NCI-H82 treated with DMSO at 0.1 percent for 48 hours (cell line): Measurements from ENCODE around the gene SOX15.
"Not testable (repeated sequence)": the region's sequence is repeated elsewhere in the genome, so short reads cannot be mapped to it uniquely, and the experiment has no call there.

ENCODE experiments used
- DNase-seq: peaks from one replicate; lab custom pipeline; 2025; ENCODE audit not compliant: unreplicated experiment; lab: John Stamatoyannopoulos, UW

SOX15 gene

DNA sequence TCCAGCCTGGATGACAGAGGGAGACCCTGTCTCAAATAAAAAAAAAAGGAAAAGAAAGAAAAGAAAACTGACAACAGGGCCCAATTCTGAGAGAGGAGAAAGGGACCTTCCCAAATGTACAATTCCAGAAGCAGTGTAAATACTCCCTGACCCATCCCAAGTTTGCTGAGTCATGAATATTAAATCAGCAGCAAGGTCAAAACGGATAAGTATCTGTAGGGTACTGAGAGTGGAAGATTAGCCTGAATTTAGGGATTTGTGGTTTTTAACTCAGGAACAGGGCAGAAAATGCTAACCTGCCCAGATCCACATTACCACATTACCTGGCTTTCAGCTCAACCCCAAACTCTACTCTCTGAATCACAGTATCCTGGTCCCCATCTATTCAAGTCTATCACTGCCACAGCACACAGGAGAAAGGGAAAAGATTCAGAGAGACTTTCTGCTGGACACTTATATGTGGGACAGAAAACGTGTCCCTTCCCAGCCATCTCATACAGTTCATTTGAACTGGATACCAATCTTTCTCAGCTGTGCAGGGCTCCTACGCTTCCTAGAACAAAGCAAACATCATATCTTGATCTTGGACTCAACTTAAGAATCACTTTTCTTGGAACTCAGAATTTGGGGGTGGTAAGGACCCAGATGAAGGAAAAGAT lies 21.9 kb upstream of the SOX15 start:
- no peak for DNase-seq

- no peak for DNase-seq
These were observed 20.7 kb upstream of the SOX15 start for GRCh38 chr17:7610641-7611040.

DNA sequence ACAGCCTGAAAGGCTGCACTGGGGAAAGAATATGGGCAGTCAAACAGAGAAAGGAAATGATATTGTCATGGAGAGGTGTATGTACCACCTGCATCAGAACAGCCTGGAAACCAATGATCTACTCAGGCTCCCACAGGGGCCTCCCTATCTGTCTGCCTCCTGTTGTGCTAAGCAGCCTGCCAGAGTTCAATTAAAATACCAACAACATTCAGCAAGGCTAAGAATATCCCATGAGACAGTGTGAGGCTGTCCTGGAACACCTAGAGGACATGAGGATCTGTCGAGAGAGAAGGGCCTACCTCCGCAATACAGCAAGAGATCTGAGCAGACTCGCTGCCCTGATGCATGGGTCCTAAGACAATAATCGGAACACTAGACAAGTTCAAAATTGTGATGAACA lies 16.4 kb upstream of the SOX15 start:
- DNase-seq, result no peak

GRCh38 chr17:7597561-7597960 lies 7.7 kb upstream of the SOX15 start:
- not testable (repeated sequence) for DNase-seq

DNA sequence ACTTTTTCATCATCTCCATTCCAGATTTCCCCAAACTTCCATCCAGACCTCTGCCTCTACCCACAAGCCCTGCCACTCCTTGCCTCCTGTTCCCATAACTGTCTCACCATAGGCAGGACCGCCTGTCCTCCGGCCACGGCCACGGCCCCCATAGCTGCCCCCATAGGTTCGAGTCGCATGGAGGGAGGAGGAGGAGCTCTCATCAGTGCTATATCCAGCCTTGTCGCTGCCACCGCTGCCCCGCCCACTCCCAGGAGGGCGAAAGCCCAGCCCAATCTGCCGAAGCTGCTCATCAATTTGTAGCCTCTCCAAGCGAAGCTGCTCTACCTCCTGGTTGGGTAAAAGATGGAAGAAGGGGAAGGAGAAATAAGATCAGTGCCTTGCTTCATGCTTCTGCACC lies 3.4 kb upstream of the SOX15 start:
- DNase-seq, result no peak

DNA sequence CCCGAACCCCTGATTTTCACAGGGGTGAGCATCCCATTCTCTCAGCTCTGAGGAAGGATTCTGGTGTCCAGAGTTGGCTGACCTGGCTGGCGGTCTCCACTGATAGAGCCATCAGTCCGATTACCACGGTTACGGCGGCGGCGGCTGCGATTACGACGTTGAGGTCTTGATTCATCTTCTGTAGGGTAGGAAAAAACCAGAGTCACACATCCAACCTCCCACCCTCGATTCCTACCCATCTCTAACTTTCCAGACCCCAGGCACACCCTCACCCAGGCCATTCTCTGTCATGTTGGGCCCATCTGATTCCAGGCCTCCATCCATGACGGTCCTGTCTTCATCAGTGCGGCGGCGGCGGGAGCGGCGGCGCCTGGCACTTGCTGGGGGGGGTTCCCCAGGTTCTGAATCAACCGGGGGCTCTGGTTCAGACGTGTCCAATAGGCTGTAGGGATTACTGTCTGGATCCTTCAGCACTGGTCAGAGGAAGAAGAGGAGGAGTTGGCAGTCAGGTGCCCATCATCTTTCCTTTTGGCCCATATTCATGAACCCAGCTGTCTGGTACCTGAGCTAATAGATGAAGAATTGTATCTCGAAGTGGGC lies 2.6 kb upstream of the SOX15 start:
- DNase-seq, result no peak

DNA sequence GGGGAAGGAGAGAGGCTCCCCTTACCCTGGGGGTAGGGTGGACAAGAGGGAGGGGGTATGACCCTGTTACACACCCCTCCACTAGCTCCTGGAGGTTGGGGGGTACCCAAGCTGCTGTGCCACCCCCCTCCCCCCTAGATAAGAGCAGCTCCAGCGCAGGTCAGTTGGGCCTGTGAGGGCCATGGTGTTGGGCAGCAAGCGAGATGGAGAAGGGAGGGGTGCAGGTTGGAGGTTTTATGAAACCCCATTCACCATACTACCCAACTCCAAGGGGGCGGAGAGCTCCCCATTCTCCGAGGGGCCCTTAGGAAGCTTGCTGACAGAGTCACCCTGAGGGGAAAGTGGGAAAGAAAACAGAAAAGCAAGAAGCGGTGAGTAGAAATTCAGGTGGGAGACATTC lies 1.7 kb upstream of the SOX15 start:
- no peak for DNase-seq

DNA sequence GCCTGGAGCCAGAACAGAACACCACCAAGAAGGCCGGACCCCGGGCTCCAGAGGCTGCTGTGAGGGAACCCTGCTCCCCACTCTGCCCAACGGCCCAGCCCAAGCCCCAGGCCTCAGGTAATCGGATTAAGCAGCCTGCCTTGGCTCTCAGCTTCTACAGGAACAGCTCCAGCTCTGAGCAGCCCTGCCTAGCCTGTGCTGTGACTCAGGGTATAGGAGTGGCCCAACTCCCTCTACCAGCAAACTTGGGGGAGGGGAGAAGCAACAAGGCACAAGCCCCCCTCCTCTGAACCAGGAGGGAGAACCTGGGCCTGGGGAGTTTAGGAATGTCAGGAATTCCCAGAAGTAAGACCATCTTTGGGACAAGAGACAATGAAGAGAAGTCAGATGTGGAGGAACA lies 849 bp upstream of the SOX15 start:
- peak; percentile 75 for DNase-seq

DNA sequence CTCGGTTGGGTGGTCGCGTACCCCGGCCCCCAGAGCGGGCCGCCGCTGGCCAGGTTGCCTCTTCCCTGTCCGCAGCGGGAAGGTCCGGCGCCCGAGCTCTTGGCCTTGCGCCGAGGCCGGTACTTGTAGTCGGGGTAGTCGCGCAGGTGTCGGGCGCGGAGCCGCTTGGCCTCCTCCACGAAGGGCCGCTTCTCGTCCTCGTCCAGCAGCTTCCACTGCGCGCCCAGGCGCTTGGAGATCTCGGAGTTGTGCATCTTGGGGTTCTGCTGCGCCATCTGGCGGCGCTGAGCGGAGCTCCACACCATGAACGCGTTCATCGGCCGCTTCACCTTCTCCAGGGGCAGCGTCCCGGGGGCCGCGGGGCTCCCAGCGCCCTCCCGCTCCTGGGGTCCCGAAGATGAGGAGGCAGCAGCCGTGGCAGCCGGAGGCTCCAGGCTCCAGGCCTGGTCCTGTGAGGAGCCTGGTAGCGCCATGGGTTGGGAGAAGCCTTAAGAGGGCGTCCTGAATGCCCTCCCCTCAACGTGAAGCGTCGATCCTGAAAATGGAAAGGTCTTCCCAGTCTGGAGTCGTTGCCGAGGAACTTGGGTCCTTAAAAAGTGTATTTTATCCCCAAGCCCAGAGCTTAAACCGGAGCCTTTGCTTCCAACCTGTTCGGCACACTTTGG lies 558 bp downstream of the SOX15 start:
- DNase-seq, result peak; percentile 59

DNA sequence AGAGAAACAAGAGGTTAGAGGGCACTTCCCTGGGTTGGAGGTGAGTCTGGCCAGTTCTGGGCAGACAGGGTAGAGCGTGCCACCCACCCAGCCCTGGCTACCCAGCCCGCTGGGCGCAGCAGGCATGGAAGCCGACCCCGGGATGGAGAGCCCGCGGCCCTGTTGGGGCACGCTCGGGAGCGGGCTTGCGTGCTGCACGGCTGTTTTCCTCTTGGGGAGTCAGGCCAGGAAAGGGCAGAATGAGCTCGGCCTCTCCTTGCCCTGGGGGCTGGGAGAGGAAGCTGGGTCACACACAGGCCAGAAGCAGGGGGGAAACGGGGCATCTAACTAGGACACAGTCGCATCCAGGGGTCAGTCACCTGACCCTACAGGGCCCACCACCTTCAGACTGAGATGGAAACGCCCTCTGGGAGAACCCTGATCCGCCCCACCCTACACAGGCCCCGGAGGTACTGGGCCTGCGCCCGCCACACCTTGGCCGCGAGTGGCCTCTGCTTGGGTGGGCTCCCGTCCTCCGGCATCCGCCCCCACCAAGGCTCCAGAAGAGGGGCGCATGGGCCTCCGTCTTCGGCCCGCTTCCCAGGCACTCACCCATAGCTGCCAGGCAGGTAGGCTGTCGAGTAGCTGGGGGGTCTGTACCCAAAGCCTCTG lies 1.2 kb downstream of the SOX15 start:
- DNase-seq, result no peak

GRCh38 chr17:7587420-7588151 lies 2.3 kb downstream of the SOX15 start:
- no peak for DNase-seq

GRCh38 chr17:7586673-7587419 lies 3.0 kb downstream of the SOX15 start:
- DNase-seq, result no peak

DNA sequence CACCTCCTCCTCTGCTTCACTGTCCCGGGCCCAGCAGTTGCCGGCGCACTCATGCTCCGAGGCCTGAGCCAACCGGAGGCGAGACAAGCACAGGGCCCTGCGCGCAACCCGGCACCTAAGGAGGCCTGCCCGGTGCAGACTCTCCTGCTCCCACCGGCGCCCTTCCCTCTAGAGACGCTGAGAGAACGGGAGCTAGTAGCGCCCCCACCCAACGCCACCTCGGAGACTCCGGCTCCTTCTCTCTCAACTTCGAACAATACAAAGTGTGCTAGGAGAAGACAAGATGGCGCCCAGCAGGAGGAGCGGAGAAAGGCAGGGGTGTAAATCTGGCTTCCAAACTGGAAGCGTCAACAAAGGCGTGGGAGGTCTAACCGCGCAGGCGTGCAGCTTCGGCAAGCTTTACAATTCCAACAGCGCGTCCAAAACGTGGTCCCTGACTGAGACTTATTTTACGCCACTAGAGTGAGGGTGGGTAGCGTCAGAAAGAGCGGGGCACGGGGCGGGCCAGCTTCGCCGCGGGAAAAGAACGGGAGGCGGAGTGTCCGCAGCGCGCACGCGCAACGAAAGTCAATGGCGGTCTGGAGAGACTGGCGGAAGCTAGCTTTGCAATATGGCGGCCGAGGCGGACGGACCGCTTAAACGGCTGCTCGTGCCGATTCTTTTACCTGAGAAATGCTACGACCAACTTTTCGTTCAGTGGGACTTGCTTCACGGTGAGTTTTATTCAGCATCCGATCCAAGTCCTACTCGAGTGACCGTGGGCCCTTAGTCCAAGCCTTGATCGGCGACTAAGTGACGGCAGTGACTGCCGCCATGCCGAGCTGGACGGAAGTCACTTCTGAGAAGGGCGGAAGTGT lies 6.4 kb downstream of the SOX15 start, which contains the start of gene MPDU1:
Gene MPDU1 (plus strand): TSS at position 600 of the 857 bp plus-strand sequence. CDS start 11 bp downstream, at position 611.
- DNase-seq, result peak; percentile 98

DNA sequence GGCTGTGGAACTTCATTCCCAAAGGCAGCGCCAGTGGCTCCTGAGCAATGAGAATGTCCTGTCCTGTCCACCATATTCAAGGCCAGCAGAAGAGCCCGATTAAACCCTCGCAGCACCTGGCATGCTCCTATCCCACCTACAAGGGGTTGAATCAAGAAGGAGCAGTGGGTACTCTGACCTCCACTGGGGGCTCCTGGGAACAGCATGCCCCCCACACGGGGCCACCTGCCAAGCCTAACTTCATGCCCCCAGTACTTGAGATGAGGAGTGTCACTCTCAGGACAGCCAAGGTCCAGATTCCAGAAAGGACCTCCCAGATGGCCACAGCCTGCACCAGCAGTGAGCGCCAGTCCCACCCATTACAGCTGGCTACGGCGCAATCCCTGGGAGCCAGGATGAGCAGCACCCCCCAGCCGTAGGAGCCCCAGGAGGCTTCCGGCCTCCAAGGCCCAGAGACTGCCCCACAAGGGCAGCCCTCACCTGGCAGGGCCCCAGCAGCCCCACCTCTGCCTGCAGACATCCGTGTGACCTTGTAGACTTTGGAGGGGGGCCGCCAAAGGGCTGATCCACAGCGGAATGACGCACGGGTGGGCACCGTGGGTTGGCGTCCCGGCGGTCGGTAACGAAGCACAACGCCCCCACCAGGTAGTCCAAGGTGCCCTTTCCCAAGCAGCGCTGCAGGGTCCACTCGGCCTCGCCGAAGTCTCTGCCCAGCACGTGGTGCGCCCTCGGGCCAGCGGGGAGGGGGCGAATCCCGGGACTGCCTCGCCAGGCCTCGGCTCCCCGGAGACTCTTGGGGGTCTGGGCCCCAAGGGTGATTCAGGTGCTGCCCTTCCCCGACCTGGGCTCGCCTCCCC lies 7.3 kb downstream of the SOX15 start:
- DNase-seq, result no peak

DNA sequence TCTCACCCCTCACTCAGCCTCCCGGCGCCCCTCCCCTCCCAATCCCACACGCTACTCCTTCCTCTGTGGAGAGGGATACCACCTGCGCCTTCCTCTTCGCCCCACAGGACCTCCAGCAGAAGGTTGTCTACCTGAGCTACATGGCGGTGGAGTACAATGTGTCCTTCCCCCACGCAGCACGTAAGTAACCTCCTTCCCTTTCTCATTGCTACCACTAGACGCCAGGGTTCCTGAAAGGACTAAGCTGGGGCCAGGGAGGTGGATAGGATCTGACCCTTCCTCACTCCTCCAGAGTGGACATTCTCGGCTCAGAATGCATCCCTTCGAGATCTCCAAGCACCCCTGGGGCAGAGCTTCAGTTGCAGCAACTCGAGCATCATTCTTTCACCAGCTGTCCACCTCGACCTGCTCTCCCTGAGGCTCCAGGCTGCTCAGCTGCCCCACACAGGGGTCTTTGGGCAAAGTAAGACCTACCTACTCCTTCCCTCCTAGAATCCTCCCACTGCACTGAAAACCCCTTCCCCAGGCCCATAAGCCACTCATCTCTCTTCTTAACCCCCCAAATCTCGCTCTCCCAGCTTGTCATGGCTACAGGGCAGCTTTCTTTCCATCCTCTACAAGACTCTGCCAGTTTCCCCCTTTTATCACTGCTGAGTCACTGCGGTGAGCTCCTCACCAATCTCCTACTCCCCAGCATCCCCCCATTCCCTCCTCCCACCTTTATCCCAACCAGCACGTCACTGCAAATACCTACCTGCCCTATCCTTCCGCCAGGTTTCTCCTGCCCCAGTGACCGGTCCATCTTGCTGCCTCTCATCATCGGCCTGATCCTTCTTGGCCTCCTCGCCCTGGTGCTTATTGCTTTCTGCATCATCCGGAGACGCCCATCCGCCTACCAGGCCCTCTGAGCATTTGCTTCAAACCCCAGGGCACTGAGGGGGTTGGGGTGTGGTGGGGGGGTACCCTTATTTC lies 9.0 kb downstream of the SOX15 start:
- DNase-seq, result no peak

DNA sequence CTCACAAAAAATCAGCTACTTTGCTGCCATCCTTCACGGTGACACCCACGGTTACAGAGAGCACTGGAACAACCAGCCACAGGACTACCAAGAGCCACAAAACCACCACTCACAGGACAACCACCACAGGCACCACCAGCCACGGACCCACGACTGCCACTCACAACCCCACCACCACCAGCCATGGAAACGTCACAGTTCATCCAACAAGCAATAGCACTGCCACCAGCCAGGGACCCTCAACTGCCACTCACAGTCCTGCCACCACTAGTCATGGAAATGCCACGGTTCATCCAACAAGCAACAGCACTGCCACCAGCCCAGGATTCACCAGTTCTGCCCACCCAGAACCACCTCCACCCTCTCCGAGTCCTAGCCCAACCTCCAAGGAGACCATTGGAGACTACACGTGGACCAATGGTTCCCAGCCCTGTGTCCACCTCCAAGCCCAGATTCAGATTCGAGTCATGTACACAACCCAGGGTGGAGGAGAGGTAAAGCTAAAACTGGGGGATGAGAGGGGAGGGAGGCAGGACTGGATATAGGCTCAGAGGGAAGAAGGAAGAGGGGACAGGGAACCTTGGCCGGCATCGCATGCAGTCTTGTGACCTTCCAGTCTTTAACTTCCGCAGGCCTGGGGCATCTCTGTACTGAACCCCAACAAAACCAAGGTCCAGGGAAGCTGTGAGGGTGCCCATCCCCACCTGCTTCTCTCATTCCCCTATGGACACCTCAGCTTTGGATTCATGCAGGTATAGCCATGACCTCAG lies 9.9 kb downstream of the SOX15 start:
- DNase-seq, result no peak
